Suprapubic skin (tissue), 3 donors: ENCODE data around the gene ITIH4.

Experiments
- CTCF ChIP-seq, 2 donors: fragments of 200-600 bp in 1 of 2; fragments of 450-650 bp in 1 of 2; sonication (generic) in 1 of 2; IDR thresholded peaks; one replicate each; pipeline ENCODE4 v1.5.1; 2016 to 2019; ENCODE audit warnings: antibody characterized with exemption in 2 of 2, mild to moderate bottlenecking in 1 of 2, moderate library complexity in 1 of 2
- POLR2AphosphoS5 ChIP-seq, 3 donors: sonication (generic); formaldehyde crosslinking; IDR thresholded peaks; one replicate each; pipeline ENCODE4 v1.6.1; 2017; ENCODE audit warnings: antibody characterized with exemption in 3 of 3

- no peak for TF ChIP-seq CTCF (IDR thresholded peaks at IDR 0.05)
- no peak for TF ChIP-seq POLR2AphosphoS5 (IDR thresholded peaks at IDR 0.05)
Observed at GRCh38 chr3:52847726-52848125, 17.3 kb upstream of the ITIH4 start.
